ACC112 (cell line): Measurements from ENCODE around the gene FOXO1.

Source experiments
- H2AFZ ChIP-seq: fragments of 200-600 bp; sonication (generic); one replicate; pipeline ENCODE4 v1.6.0; 2017; ENCODE audit warnings: antibody characterized with exemption, low read length; ENCODE audit not compliant: unreplicated experiment
- H3K27ac ChIP-seq: fragments of 200-600 bp; sonication (generic); 2 replicates; pipeline ENCODE4 v1.5.1; 2014; ENCODE audit warnings: low read depth, mild to moderate bottlenecking, antibody characterized with exemption, low read length, moderate library complexity
- H3K27me3 ChIP-seq: fragments of 200-600 bp; sonication (generic); 2 replicates; pipeline ENCODE4 v1.6.1; 2014; ENCODE audit warnings: mild to moderate bottlenecking, antibody characterized with exemption, low read length, moderate library complexity, mixed read lengths; ENCODE audit not compliant: insufficient read depth
- H3K36me3 ChIP-seq: fragments of 200-600 bp; sonication (generic); 2 replicates; pipeline ENCODE4 v1.6.1; 2016; ENCODE audit warnings: mild to moderate bottlenecking, antibody characterized with exemption, low read length, moderate library complexity, mixed read lengths; ENCODE audit not compliant: insufficient read depth
- H3K4me1 ChIP-seq: fragments of 200-600 bp; sonication (generic); one replicate; pipeline ENCODE4 v1.6.1; 2016; ENCODE audit warnings: low read length, mixed read lengths; ENCODE audit not compliant: insufficient read depth, unreplicated experiment, control insufficient read depth
- H3K4me3 ChIP-seq: fragments of 200-600 bp; sonication (generic); 2 replicates; pipeline ENCODE4 v1.5.1; 2014; ENCODE audit warnings: mild to moderate bottlenecking, low read depth, low read length
- H3K79me2 ChIP-seq: fragments of 200-600 bp; sonication (generic); one replicate; pipeline ENCODE4 v1.6.0; 2016; ENCODE audit warnings: low read length; ENCODE audit not compliant: control insufficient read depth, unreplicated experiment, insufficient read depth

The FOXO1 gene

DNA sequence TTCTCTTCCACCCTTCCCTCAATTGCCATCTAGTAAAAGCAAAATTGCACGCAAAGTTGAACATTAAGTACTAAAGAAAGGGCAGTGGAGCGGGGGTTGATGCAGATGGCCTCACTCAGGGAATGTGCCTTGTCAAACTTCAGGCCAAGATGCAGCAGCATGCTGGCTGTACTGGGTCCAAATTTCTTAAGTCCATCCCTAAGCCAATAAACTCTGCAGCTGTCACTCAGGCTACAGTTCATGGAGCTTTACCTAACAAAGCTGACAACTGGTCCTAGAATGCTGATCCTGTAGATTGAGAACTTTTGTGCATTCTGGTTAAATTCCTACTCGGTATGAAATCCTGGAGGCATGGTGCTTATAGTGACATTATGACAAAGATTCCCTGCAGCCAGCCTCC is 88.4 kb downstream of the FOXO1 start:
- Histone ChIP-seq H3K27ac (no peak overlapping the region), H3K27me3 (no peaks in the 10 kb centered on the region), H3K36me3 (no peaks in the 10 kb centered on the region), H2AFZ (no peak overlapping the region), H3K4me3 (no peak overlapping the region), H3K79me2 (peaks cover 25% of the 10 kb centered on the region), H3K4me1 (peaks cover 7% of the 10 kb centered on the region)

DNA sequence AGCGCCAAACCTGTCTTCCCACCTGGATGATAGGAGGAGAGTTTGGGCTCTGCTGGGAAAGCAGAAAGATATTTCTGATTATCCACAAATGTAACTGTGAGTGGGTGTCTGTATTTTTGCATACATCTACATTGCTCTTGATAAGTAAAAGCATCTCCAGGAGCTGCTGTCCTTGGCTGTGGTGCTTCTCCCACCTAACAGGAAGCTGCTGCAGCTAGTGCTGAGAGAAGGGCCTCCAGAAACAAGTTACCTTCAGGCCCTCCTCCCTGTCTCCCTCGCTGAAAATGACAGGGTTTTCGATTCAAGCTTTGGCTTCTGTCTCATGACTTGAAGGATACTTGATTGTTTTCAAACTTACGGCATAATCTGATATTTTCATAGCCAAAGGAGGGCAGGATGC is 90.1 kb downstream of the FOXO1 start:
- Histone ChIP-seq H2AFZ (no peak overlapping the region), H3K27me3 (no peaks in the 10 kb centered on the region), H3K36me3 (no peaks in the 10 kb centered on the region), H3K27ac (no peak overlapping the region), H3K79me2 (peaks cover 39% of the 10 kb centered on the region), H3K4me3 (no peak overlapping the region), H3K4me1 (peaks cover 7% of the 10 kb centered on the region)

DNA sequence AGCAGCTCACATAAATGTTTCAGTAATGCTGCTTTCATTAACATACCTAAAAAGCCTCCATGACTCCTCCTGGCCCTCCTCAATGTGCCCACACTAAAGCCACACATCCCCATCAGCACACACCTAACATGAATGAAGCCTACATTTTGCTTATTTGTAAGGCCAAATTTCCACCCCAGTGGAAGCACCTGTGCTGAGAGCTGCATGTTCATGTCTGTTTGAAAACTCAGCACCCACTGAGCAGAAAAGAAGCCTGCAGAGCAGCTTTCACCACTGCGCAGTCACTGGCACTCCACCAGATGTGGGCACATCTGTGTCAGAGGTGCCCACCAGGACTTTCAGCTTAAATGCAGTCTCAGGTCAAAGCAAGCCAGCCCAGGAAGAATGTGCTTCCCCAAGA is 93.5 kb downstream of the FOXO1 start:
- Histone ChIP-seq H3K4me1 (peaks cover 7% of the 10 kb centered on the region), H2AFZ (no peak overlapping the region), H3K27ac (no peak overlapping the region), H3K36me3 (no peaks in the 10 kb centered on the region), H3K27me3 (no peaks in the 10 kb centered on the region), H3K79me2 (peaks cover 49% of the 10 kb centered on the region), H3K4me3 (no peak overlapping the region)

DNA sequence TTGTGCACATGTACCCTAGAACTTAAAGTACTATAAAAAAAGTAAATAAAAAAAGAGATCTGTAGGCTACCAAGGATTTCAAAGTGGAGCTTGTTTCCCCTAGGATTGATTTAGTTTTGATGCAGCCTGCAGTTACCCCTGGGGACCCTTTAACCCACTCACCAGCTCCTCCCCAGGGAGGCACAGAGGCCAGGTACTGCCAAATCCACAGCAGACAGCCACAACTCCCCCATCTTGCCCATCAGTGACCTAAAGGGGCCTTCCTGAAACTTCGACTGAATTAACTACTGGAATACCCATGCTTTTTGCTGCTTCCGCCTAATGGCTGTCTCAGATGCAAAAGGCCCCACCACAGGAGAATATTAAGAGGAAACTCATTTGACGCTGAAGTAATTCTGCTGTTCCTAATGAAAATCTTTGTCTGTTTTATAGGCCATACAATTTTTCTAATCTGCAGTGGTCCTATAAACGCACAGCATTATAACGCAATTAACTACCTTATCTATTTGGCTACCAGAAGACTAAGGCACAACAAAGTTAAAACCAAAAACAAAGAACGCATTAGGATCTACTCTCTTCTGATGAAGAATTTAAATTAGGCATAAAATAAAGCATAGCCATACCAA is 95.0 kb downstream of the FOXO1 start:
- H3K27ac ChIP-seq: no peak overlapping the region
- H3K79me2 ChIP-seq: peaks cover 52% of the 10 kb centered on the region

DNA sequence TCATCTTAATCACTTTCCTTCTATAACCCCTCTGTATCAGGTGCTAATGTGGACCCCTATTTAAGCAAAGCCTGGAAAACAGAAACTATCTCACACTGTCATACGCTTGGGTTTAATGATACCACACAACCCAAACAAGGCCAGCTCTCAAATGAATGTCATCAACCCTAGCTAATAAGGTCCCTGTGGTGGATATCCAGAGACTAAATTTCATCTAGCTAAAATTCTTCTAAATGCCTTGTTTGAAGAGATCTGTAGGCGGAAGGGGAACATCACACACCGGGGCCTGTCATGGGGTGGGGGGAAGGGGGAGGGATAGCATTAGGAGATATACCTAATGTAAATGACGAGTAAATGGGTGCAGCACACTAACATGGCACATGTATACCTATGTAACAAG is 95.5 kb downstream of the FOXO1 start:
- no peaks in the 10 kb centered on the region for H3K36me3 ChIP-seq
- H3K79me2 ChIP-seq: peaks cover 49% of the 10 kb centered on the region
- H3K27me3 ChIP-seq: no peaks in the 10 kb centered on the region
- no peak overlapping the region for H3K27ac ChIP-seq
- no peak overlapping the region for H3K4me3 ChIP-seq
- peaks cover 7% of the 10 kb centered on the region for H3K4me1 ChIP-seq
- H2AFZ ChIP-seq: no peak overlapping the region

More for the DNA sequence above, 95.0 kb downstream of the FOXO1 start:
- Histone ChIP-seq H3K36me3 (no peaks in the 10 kb centered on the region), H3K4me1 (peaks cover 7% of the 10 kb centered on the region), H3K4me3 (no peak overlapping the region), H2AFZ (no peak overlapping the region), H3K27me3 (no peaks in the 10 kb centered on the region)

DNA sequence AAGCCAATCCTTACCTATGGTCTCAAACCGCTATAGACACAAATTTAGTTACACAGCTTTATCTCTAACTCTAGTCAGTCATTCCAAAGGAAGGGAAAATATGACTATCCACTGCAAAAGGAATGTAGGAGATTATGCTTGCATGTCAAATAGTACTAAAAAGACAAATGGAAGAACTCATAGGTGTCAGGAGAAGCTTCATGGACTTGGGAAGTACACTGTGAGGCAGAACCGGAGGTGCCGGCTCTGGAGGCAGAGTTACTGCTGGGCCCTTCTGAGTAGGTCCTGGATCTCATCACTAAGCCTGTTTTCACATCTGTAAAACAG is 97.5 kb downstream of the FOXO1 start:
- no peak overlapping the region for H3K27ac ChIP-seq
- H3K4me3 ChIP-seq: no peak overlapping the region
- no peaks in the 10 kb centered on the region for H3K36me3 ChIP-seq
- peaks cover 55% of the 10 kb centered on the region for H3K79me2 ChIP-seq
- H3K27me3 ChIP-seq: no peaks in the 10 kb centered on the region
- H3K4me1 ChIP-seq: peaks cover 5% of the 10 kb centered on the region
- H2AFZ ChIP-seq: no peak overlapping the region

DNA sequence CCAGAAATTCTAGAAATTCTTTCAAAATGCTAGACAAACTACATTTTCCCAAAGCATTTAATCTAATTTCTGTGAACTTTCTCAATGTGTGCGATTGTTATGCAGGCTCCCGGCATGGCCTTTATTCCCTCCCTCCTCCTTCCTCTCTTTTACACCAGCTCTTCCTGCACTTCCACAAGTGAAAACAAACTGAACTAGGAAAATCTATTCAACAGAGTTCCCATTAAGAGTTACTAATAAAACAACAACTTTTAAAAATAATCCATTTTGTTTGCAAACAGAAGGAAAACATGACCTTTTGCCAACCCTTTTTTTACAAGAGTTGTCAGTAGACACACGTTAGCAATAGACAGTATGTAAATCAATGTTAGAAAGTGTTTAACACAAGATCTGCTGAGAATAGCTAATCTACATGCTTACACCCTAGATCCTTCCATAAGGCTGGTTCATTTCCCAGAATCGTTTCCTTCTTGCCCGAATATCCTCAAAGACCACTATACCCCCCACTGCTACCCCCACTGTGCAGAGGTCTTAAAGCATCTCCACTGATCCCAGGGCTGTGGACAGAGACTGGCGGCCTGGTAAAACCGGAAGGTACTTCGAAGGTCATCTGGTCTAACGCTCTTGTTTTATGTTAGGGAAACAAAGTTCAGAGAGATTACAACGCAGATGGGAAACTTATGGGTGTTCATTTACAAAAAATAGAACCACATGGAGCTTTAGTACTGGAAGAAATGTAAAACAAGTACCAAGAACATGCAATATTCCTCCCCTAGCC is 98.0 kb downstream of the FOXO1 start:
- Histone ChIP-seq H3K36me3 (no peaks in the 10 kb centered on the region), H3K4me3 (no peak overlapping the region), H3K79me2 (peaks cover 50% of the 10 kb centered on the region), H3K4me1 (peaks cover 5% of the 10 kb centered on the region), H3K27me3 (no peaks in the 10 kb centered on the region), H3K27ac (no peak overlapping the region), H2AFZ (no peak overlapping the region)

DNA sequence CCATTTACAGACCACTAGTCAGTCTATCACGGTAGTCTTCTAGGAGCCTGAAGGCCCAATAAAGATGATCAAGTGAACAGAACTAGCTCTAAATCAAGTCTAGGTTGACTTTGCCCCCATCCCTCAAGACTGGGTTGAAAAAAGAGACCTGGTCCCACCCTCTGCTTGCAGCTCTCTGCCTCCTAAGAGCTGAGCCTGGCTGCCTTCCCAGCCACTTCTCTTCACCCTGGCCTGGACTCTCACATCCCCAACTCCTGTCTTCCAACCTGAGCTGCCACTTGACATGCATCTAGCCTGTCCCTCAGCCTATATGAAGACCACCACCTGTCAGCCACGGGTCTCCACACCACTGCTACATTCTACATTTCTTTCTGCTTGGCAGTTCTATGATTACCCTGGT is 99.6 kb downstream of the FOXO1 start:
- H2AFZ ChIP-seq: no peak overlapping the region
- no peaks in the 10 kb centered on the region for H3K36me3 ChIP-seq
- no peaks in the 10 kb centered on the region for H3K27me3 ChIP-seq
- no peak overlapping the region for H3K27ac ChIP-seq
- H3K79me2 ChIP-seq: peaks cover 36% of the 10 kb centered on the region
- H3K4me3 ChIP-seq: no peak overlapping the region
- H3K4me1 ChIP-seq: peaks cover 5% of the 10 kb centered on the region

DNA sequence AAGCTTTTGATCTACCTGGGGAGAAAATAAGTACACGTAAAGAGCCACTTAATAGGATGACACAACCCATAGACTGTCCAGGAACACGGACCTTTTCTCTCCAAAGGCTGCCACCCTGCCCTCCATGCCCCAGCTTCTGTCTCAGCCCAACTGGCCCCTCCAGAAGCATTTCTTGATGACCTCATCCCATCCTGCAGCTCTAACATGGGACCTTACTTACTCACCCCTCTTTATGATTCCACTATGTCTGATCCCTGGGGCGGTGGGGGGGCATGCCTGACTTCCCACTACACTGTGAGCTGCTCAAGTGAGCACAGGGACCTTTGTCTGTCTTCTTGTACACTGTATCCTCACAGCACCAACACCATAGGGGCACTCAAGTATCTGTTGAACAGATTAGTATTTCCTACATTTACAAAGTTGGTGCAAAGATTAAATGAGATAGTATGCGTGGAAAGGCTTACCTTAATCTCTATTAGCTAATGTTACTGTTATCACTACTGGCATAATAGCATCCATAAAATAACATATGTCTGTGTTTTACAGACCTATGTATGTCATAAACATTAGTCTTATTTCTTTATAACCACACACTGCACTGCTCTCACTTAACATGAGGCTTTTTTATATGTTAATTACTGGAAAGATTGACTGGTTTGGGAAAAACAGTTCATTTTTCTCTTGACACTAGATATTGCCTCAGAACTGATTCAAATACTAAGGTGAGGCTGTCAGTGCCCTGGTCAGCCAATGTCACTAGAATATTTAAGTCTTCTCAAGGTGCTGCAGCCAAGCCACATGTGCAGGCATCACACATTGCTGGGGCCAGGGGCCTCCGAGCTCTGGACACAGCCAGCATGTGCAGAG is 100.9 kb downstream of the FOXO1 start:
- no peak overlapping the region for H3K27ac ChIP-seq
- no peaks in the 10 kb centered on the region for H3K27me3 ChIP-seq
- H3K36me3 ChIP-seq: no peaks in the 10 kb centered on the region
- peaks cover 5% of the 10 kb centered on the region for H3K4me1 ChIP-seq
- H3K79me2 ChIP-seq: peaks cover 29% of the 10 kb centered on the region
- no peak overlapping the region for H2AFZ ChIP-seq
- no peak overlapping the region for H3K4me3 ChIP-seq

DNA sequence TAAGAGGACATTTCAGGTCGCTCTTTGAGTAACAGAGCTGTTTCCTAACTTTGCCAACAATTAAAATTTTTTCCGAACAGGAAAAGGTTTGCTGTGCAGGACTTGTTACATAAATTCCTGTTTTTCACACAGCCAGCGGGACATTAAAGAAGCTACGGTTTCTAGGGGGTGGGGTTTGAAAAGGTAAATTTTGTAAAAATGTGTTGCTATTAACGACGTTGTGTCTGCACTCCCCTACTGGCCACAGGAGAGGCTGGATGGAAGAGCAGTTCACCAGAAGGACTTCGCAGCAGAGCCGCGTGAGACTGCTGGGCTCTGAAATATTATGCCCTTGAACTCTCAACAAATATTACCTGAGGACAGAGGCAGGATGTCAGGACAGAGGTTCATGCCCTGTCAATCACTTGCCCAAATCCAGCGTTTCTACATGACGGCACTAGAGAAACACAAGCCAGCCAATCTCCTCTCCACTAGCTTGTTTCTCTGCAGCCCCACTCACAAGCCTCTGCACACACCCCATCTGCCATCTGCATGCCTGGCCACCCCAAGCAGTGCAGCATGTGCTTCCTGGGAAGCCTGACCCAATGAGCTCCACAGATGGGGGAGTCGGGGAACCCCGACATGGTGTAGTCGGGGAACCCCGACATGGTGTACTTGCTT is 102.0 kb downstream of the FOXO1 start:
- Histone ChIP-seq H2AFZ (no peak overlapping the region), H3K79me2 (peaks cover 25% of the 10 kb centered on the region), H3K27me3 (no peaks in the 10 kb centered on the region), H3K27ac (no peak overlapping the region), H3K36me3 (0 out of 2 replicates have a peak, but pooled peaks cover 3% of the 10 kb centered on the region), H3K4me3 (no peak overlapping the region), H3K4me1 (peaks cover 5% of the 10 kb centered on the region)
